HepG2 (cell line): ENCODE data around the gene EEF1A1. TPM values are rescaled to one million over a fixed set of nuclear protein-coding genes. Genes with fewer than 3 reads are reported as not detected.
A peak's percentile ranks its signal among the peaks of the same experiment; 100 is the strongest.

ENCODE experiments used
- CHD4 ChIP-seq: fragments of 200-600 bp; sonication (generic); IDR thresholded peaks from 2 replicates; pipeline ENCODE4 v1.7.0; 2017; ENCODE audit warnings: mild to moderate bottlenecking, low read length, borderline replicate concordance
- DNMT3B ChIP-seq: conservative IDR thresholded peaks from 2 replicates; pipeline ENCODE4 v1.6.1; 2016; ENCODE audit warnings: missing biosample characterization, control low read depth
- EEA1 ChIP-seq: sonication (generic); formaldehyde crosslinking; IDR thresholded peaks from 2 replicates; pipeline ENCODE4 v1.5.1; 2020; ENCODE audit warnings: mild to moderate bottlenecking, missing genetic modification reagents, borderline replicate concordance
- GPBP1L1 ChIP-seq: sonication (generic); formaldehyde crosslinking; IDR thresholded peaks from 2 replicates; pipeline ENCODE4 v1.5.0; 2020; ENCODE audit warnings: mild to moderate bottlenecking, missing genetic modification reagents
- HES4 ChIP-seq: sonication (generic); formaldehyde crosslinking; IDR thresholded peaks from 2 replicates; pipeline ENCODE4 v1.9.0; 2021; ENCODE audit warnings: mild to moderate bottlenecking, missing genetic modification reagents, borderline replicate concordance
- KAT8 ChIP-seq: IDR thresholded peaks from 2 replicates; pipeline ENCODE4 v1.6.1; 2016; ENCODE audit warnings: missing genetic modification reagents, missing compliant biosample characterization
- MAX ChIP-seq: IDR thresholded peaks from 2 replicates; pipeline ENCODE4 v1.6.1; 2012; ENCODE audit warnings: inconsistent platforms
- MED13 ChIP-seq: sonication (generic); formaldehyde crosslinking; IDR thresholded peaks from 2 replicates; pipeline ENCODE4 v1.5.0; 2020; ENCODE audit warnings: missing genetic modification reagents
- NFE2 ChIP-seq: sonication (generic); formaldehyde crosslinking; IDR thresholded peaks from 2 replicates; pipeline ENCODE4 v1.4.0; 2020; ENCODE audit warnings: missing genetic modification reagents
- NFKBIZ ChIP-seq: IDR thresholded peaks from 2 replicates; pipeline ENCODE4 v1.6.1; 2018; ENCODE audit warnings: missing genetic modification reagents, missing compliant biosample characterization
- ONECUT2 ChIP-seq: sonication (generic); formaldehyde crosslinking; IDR thresholded peaks from 2 replicates; pipeline ENCODE4 v1.4.0; 2020; ENCODE audit warnings: missing genetic modification reagents
- PHF21A ChIP-seq: sonication (generic); formaldehyde crosslinking; IDR thresholded peaks from 2 replicates; pipeline ENCODE4 v1.5.0; 2020; ENCODE audit warnings: mild to moderate bottlenecking, missing genetic modification reagents
- PITX1 ChIP-seq: sonication (generic); formaldehyde crosslinking; IDR thresholded peaks from 2 replicates; pipeline ENCODE4 v1.5.1; 2020; ENCODE audit warnings: mild to moderate bottlenecking, missing genetic modification reagents
- PRDM4 ChIP-seq: sonication (generic); formaldehyde crosslinking; IDR thresholded peaks from 2 replicates; pipeline ENCODE4 v1.9.0; 2021; ENCODE audit warnings: missing genetic modification reagents, borderline replicate concordance
- RNF219 ChIP-seq: sonication (generic); formaldehyde crosslinking; IDR thresholded peaks from 2 replicates; pipeline ENCODE4 v1.5.0; 2020; ENCODE audit warnings: mild to moderate bottlenecking, missing genetic modification reagents
- SP5 ChIP-seq: IDR thresholded peaks from 2 replicates; pipeline ENCODE4 v1.6.1; 2016; ENCODE audit warnings: low read depth, borderline replicate concordance
- ZBTB20 ChIP-seq: sonication (generic); formaldehyde crosslinking; IDR thresholded peaks from 2 replicates; pipeline ENCODE4 v1.8.1; 2023; ENCODE audit warnings: missing genetic modification reagents, low read depth, mild to moderate bottlenecking, borderline replicate concordance
- ZNF20 ChIP-seq: sonication (generic); formaldehyde crosslinking; IDR thresholded peaks from 2 replicates; pipeline ENCODE4 v1.4.0; 2020; ENCODE audit warnings: mild to moderate bottlenecking, moderate library complexity, missing genetic modification reagents
- ZNF431 ChIP-seq: sonication (generic); formaldehyde crosslinking; IDR thresholded peaks from 2 replicates; pipeline ENCODE4 v1.9.0; 2022; ENCODE audit warnings: missing genetic modification reagents, low read depth, mild to moderate bottlenecking, borderline replicate concordance
- ZNF468 ChIP-seq: sonication (generic); formaldehyde crosslinking; IDR thresholded peaks from 2 replicates; pipeline ENCODE4 v1.8.0; 2022; ENCODE audit warnings: mild to moderate bottlenecking, moderate library complexity, missing genetic modification reagents
- ZNF543 ChIP-seq: sonication (generic); formaldehyde crosslinking; IDR thresholded peaks from 2 replicates; pipeline ENCODE4 v1.4.0; 2020; ENCODE audit warnings: mild to moderate bottlenecking, missing genetic modification reagents
- ZNF672 ChIP-seq: sonication (generic); formaldehyde crosslinking; IDR thresholded peaks from 2 replicates; pipeline ENCODE4 v1.8.1; 2022; ENCODE audit warnings: missing genetic modification reagents
- ZNF878 ChIP-seq: sonication (generic); formaldehyde crosslinking; IDR thresholded peaks from 2 replicates; pipeline ENCODE4 v1.8.1; 2023; ENCODE audit warnings: mild to moderate bottlenecking, missing genetic modification reagents, moderate library complexity
- ZNF879 ChIP-seq: sonication (generic); formaldehyde crosslinking; IDR thresholded peaks from 2 replicates; pipeline ENCODE4 v1.8.1; 2023; ENCODE audit warnings: missing genetic modification reagents
- ZSCAN20 ChIP-seq: sonication (generic); formaldehyde crosslinking; IDR thresholded peaks from 2 replicates; pipeline ENCODE4 v1.4.0; 2020; ENCODE audit warnings: missing genetic modification reagents, mild to moderate bottlenecking, borderline replicate concordance
- polyA plus RNA-seq, 8 experiments: library from polyadenylated mRNA; depleted of rRNA in 3 of 8; stranded (reverse) in 7 of 8; unstranded in 1 of 8; fragments of >200 nt; fragmentation: Illumina TruSeq in 4 of 8; extraction: Trizol in 4 of 8; gene quantifications; 2 replicates each; pipeline versions ENCODE4 v1.2.1 to v1.2.3, GENCODE V29; 2011 to 2016; ENCODE audit warnings: low read depth in 4 of 8, missing spikeins in 1 of 8, mixed read lengths in 1 of 8; ENCODE audit not compliant: insufficient read depth in 1 of 8
- total RNA-seq, 5 experiments: library from RNA; depleted of rRNA; stranded (reverse); fragments of >200 nt; fragmentation: Illumina TruSeq; extraction: Trizol; gene quantifications; 2 replicates each; pipeline ENCODE4 v1.2.3, GENCODE V29; 2016; ENCODE audit warnings: low read depth in 1 of 5

The EEF1A1 gene
- total and polyA plus RNA-seq, 2 of the 13 experiments (the other 11 are each of a cell fraction or from before 2014, with no cell fraction given) = 13,726 to 17,172 TPM

- TF ChIP-seq KAT8 (peak; percentile 85), DNMT3B (peak; percentile 17; the same call in 1 of the 2 replicates), EEA1 (CRISPR knock-in tag) (peak; percentile 88; the same call in 1 of the 2 replicates), ZSCAN20 (CRISPR knock-in tag) (peak; percentile 71; the same call in 1 of the 2 replicates), GPBP1L1 (CRISPR knock-in tag) (no peak), MED13 (CRISPR knock-in tag) (peak; percentile 66; the same call in 1 of the 2 replicates), RNF219 (CRISPR knock-in tag) (no peak), PITX1 (no peak), ONECUT2 (no peak), PRDM4 (CRISPR knock-in tag) (no peak), ZBTB20 (CRISPR knock-in tag) (no peak), ZNF878 (CRISPR knock-in tag) (peak; percentile 56; the same call in 1 of the 2 replicates), ZNF879 (peak; percentile 50; the same call in 1 of the 2 replicates), ZNF468 (CRISPR knock-in tag) (no peak), ZNF672 (CRISPR knock-in tag) (no peak), HES4 (CRISPR knock-in tag) (peak; percentile 57; the same call in 1 of the 2 replicates), CHD4 (no peak), SP5 (no peak), PHF21A (CRISPR knock-in tag) (peak; percentile 81), NFE2 (no peak), MAX (peak; percentile 77), NFKBIZ (CRISPR knock-in tag) (peak; percentile 57), ZNF543 (CRISPR knock-in tag) (0 out of 2 replicates have a peak, but pooled peaks have one; percentile 78), ZNF20 (CRISPR knock-in tag) (no peak), ZNF431 (CRISPR knock-in tag) (0 out of 2 replicates have a peak, but pooled peaks have one; percentile 24)
Observed at GRCh38 chr6:73523434-73524123, 2.7 kb upstream of the EEF1A1 start (continued).
